Effector memory CD8-positive, alpha-beta T cell (primary cell): ENCODE data around the gene PRND.
"Not testable (repeated sequence)": the region's sequence is repeated elsewhere in the genome, so short reads cannot be mapped to it uniquely, and the experiment has no call there.

Experiments
- ATAC-seq: fragments of 150-1000 bp; cut with Tn5 transposase; replicated peaks from 2 replicates; pipeline ENCODE4 v1.10.0; 2021; ENCODE audit warnings: mild to moderate bottlenecking, moderate library complexity
- DNase-seq, 3 experiments: peaks; one replicate each; pipeline ENCODE4 v3.0.0; 2021
- H3K27ac Mint-ChIP-seq, 2 donors: one replicate each; pipeline ENCODE4 v1.8.0; 2022; ENCODE audit warnings: mild to moderate bottlenecking in 2 of 2, mixed read lengths in 2 of 2, moderate library complexity in 2 of 2
- H3K27me3 Mint-ChIP-seq, 2 donors: one replicate each; pipeline ENCODE4 v1.8.0; 2022; ENCODE audit warnings: mixed read lengths in 2 of 2
- H3K36me3 Mint-ChIP-seq: one replicate; pipeline ENCODE4 v1.8.0; 2022; ENCODE audit warnings: mild to moderate bottlenecking, moderate library complexity, mixed read lengths; ENCODE audit not compliant: insufficient read depth
- H3K4me1 Mint-ChIP-seq, 2 donors: one replicate each; pipeline ENCODE4 v1.8.0; 2022; ENCODE audit warnings: low read depth in 2 of 2, mixed read lengths in 2 of 2
- H3K4me3 Mint-ChIP-seq, 2 donors: one replicate each; pipeline ENCODE4 v1.8.0; 2022; ENCODE audit warnings: mild to moderate bottlenecking in 2 of 2, mixed read lengths in 2 of 2, moderate library complexity in 2 of 2
- H3K9me3 Mint-ChIP-seq, 2 donors: one replicate each; pipeline ENCODE4 v1.8.0; 2022; ENCODE audit warnings: mixed read lengths in 2 of 2

The PRND gene

GRCh38 chr20:4713401-4713800 is 8.3 kb upstream of the PRND start:
- Mint-ChIP-seq H3K4me3 (no peak overlapping the region), H3K27me3 (peaks cover 14 to 16% of the 10 kb centered on the region in 2 donors), H3K27ac (no peak overlapping the region), H3K36me3 (no peaks in the 10 kb centered on the region), H3K4me1 (peaks cover 6% of the 10 kb centered on the region in 2 donors), H3K9me3 (no peaks in the 10 kb centered on the region)
- DNase-seq: no peak
- ATAC-seq: no peak

GRCh38 chr20:4714818-4715217 is 6.9 kb upstream of the PRND start:
- no peak for DNase-seq

DNA sequence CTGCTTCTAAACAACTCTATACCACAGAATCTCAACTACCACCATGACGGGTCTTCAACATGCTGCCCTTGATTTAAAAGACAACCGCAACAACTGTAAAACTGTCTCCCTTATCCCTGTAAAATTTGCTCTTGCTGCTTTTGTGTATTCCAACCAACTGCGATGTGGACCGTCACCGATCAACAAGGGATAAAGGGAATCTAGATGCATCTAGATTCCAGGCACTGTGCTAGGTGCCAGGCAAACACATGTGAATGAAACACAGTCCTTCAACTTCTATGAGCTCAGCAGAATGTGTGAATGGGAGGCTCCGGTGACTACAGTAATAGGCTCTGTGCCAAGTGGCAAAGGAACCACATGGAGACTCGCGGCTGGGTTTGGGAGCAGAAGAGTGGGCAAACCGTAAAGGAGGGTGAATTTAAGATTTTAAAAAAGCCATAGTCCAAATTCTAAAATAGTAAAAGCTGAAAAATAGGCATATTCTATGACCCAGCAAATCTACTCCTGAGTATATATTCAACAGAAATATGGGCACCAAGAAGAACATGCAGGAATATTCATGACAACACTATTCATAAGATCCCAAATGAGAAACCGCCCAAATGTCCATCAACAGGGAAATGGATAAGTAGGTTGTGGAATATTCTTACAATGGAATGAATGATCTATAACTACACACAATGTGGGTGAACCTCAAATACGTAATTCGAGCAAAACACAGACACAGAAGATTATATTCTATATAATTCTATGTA is 3.7 kb upstream of the PRND start:
- ATAC-seq (no peak), DNase-seq (no peak)
- H3K9me3 Mint-ChIP-seq: no peaks in the 10 kb centered on the region
- H3K27me3 Mint-ChIP-seq: peaks cover 13 to 15% of the 10 kb centered on the region in 2 donors
- no peak overlapping the region for H3K4me3 Mint-ChIP-seq
- no peak overlapping the region for H3K27ac Mint-ChIP-seq
- H3K4me1 Mint-ChIP-seq: peaks cover 7 to 8% of the 10 kb centered on the region in 2 donors
- H3K36me3 Mint-ChIP-seq: no peaks in the 10 kb centered on the region

More at GRCh38 chr20:4714818-4715217, 6.9 kb upstream of the PRND start:
- no peak overlapping the region for H3K27ac Mint-ChIP-seq
- peaks cover 6% of the 10 kb centered on the region in 2 donors for H3K4me1 Mint-ChIP-seq
- H3K27me3 Mint-ChIP-seq: peaks cover 14 to 16% of the 10 kb centered on the region in 2 donors
- no peak for ATAC-seq
- H3K9me3 Mint-ChIP-seq: no peaks in the 10 kb centered on the region
- H3K4me3 Mint-ChIP-seq: no peak overlapping the region
- no peaks in the 10 kb centered on the region for H3K36me3 Mint-ChIP-seq

- Mint-ChIP-seq H3K27ac (no peak overlapping the region), H3K36me3 (no peaks in the 10 kb centered on the region), H3K4me3 (no peak overlapping the region), H3K9me3 (no peaks in the 10 kb centered on the region), H3K27me3 (peaks cover 1 to 9% of the 10 kb centered on the region in 2 donors), H3K4me1 (peaks cover 7 to 8% of the 10 kb centered on the region in 2 donors)
- no peak for DNase-seq
- ATAC-seq: no peak
These were observed 2.5 kb upstream of the PRND start for GRCh38 chr20:4719190-4719589.

- Mint-ChIP-seq H3K4me1 (peaks cover 7 to 8% of the 10 kb centered on the region in 2 donors), H3K4me3 (no peak overlapping the region), H3K36me3 (no peaks in the 10 kb centered on the region), H3K27me3 (peaks cover 0 to 5% of the 10 kb centered on the region in 2 donors), H3K9me3 (no peaks in the 10 kb centered on the region), H3K27ac (peak overlapping the region; percentile 17 to 50)
- DNase-seq (peak; percentile 74 to 82 (median 77)), ATAC-seq (peak; percentile 96)
These were observed 1.4 kb upstream of the PRND start for GRCh38 chr20:4720041-4720976.

GRCh38 chr20:4720977-4721349 is 746 bp upstream of the PRND start:
- no peak for DNase-seq
- no peak for ATAC-seq

GRCh38 chr20:4722571-4722970 is 862 bp downstream of the PRND start:
- no peaks in the 10 kb centered on the region for H3K9me3 Mint-ChIP-seq
- no peak overlapping the region for H3K4me3 Mint-ChIP-seq
- peaks cover 15 to 16% of the 10 kb centered on the region in 2 donors for H3K4me1 Mint-ChIP-seq
- H3K27me3 Mint-ChIP-seq: no peaks in the 10 kb centered on the region
- DNase-seq: no peak
- H3K27ac Mint-ChIP-seq: no peak overlapping the region
- ATAC-seq: no peak
- H3K36me3 Mint-ChIP-seq: no peaks in the 10 kb centered on the region

More at GRCh38 chr20:4720977-4721349, 746 bp upstream of the PRND start:
- peaks cover 7 to 8% of the 10 kb centered on the region in 2 donors for H3K4me1 Mint-ChIP-seq
- H3K4me3 Mint-ChIP-seq: no peak overlapping the region
- no peaks in the 10 kb centered on the region for H3K36me3 Mint-ChIP-seq
- H3K27ac Mint-ChIP-seq: peak overlapping the region; percentile 17 to 50
- H3K27me3 Mint-ChIP-seq: no peaks in the 10 kb centered on the region
- H3K9me3 Mint-ChIP-seq: no peaks in the 10 kb centered on the region

DNA sequence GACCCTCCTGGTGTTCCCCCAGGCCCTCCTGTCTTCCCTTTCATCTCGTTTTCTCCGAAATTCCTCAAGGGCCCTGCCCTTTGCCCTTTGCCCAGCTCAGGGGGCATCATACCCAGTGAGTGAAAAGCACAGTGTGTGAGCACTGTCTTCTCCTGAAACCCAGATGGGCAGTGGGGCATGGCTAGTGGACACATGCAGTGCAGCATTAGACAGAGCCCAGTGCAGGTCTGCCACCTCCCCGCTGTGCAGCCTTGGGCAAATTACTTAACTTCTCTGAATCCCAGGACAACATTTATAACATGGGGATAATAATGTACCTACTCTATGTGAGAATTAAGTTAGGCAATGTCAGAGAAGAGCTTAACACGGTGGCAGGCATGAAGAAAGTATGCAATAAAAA is 1.3 kb downstream of the PRND start:
- Mint-ChIP-seq H3K27ac (peak overlapping the region in 1 of 2 donors; percentile 10), H3K4me1 (peaks cover 15 to 16% of the 10 kb centered on the region in 2 donors), H3K4me3 (no peak overlapping the region), H3K9me3 (no peaks in the 10 kb centered on the region), H3K36me3 (no peaks in the 10 kb centered on the region), H3K27me3 (no peaks in the 10 kb centered on the region)
- DNase-seq (no peak), ATAC-seq (no peak)

GRCh38 chr20:4723553-4723952 is 1.8 kb downstream of the PRND start:
- Mint-ChIP-seq H3K27ac (peak overlapping the region in 1 of 2 donors; percentile 10), H3K4me1 (peaks cover 15 to 16% of the 10 kb centered on the region in 2 donors)
- H3K36me3 Mint-ChIP-seq, H3K9me3 Mint-ChIP-seq, H3K4me3 Mint-ChIP-seq, DNase-seq, ATAC-seq, H3K27me3 Mint-ChIP-seq: not testable (repeated sequence)

GRCh38 chr20:4724459-4725262 is 3.0 kb downstream of the PRND start:
- Mint-ChIP-seq H3K36me3 (peaks cover 3% of the 10 kb centered on the region), H3K27me3 (no peaks in the 10 kb centered on the region), H3K4me1 (peaks cover 15 to 16% of the 10 kb centered on the region in 2 donors), H3K4me3 (no peak overlapping the region), H3K9me3 (no peaks in the 10 kb centered on the region), H3K27ac (no peak overlapping the region)
- ATAC-seq (no peak), DNase-seq (no peak)

DNA sequence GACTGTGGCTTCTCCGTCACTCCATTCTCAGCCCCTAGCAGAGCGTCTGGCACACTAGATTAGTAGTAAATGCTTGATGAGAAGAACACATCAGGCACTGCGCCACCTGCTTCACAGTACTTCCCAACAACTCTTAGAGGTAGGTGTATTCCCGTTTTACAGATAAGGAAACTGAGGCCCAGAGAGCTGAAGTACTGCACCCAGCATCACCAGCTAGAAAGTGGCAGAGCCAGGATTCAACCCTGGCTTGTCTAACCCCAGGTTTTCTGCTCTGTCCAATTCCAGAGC is 3.5 kb downstream of the PRND start:
- no peak for ATAC-seq
- no peak for DNase-seq
- H3K27me3 Mint-ChIP-seq: no peaks in the 10 kb centered on the region
- no peaks in the 10 kb centered on the region for H3K9me3 Mint-ChIP-seq
- peaks cover 11 to 16% of the 10 kb centered on the region in 2 donors for H3K4me1 Mint-ChIP-seq
- H3K27ac Mint-ChIP-seq: no peak overlapping the region
- no peak overlapping the region for H3K4me3 Mint-ChIP-seq
- H3K36me3 Mint-ChIP-seq: peaks cover 3% of the 10 kb centered on the region

DNA sequence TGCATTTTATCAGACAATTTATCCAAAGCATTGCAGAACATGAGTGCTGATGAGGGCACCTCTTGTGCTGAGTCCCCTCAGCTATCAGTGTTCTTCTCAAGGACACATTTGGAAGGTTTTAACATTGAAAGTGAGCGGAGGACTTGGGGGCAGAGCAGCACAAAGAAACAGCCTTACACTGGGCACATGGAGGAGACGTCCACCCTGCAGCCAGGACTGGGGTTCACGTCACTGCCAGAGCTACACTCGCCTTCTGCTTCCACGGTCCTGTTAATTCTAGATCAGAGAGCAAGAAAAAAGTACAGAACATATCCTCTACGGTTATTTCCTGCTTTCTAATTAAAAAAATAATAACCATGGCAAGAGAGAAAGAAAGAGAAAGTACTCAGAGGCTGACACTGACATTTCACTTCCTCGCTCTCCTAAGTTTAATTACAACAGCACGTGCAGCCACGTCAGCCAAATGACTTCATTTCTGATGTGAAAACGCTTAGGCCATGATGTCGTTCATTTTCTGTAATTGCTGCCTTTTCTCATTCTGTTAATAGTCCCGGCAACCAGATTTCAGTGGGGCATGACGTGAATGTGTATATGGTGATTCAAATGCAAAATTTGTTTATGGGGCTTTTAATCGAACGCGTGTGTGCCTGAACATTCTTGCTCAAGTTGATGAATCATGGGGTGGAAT is 5.1 kb downstream of the PRND start:
- Mint-ChIP-seq H3K4me3 (peak overlapping the region; percentile 68 to 77), H3K4me1 (peaks cover 8% of the 10 kb centered on the region in 2 donors), H3K36me3 (peaks cover 3% of the 10 kb centered on the region), H3K27me3 (peaks cover 0 to 2% of the 10 kb centered on the region in 2 donors), H3K9me3 (no peaks in the 10 kb centered on the region), H3K27ac (peak overlapping the region; percentile 89 to 94)
- DNase-seq: peak; percentile 23 to 35 (median 34)
- peak; percentile 92 for ATAC-seq
